GM12878 (cell line): ENCODE data around the gene DNMT1.

Experiments used
- CBFB ChIP-seq: IDR thresholded peaks from 2 replicates; pipeline ENCODE4 v1.6.1; 2016; ENCODE audit warnings: antibody characterized with exemption, low read depth
- MXI1 ChIP-seq: fragments of 150-350 bp; IDR thresholded peaks from 2 replicates; pipeline ENCODE4 v1.6.1; 2011; ENCODE audit warnings: low read depth, mild to moderate bottlenecking, inconsistent platforms, low read length, improper control_type of control experiment
- NRF1 ChIP-seq: conservative IDR thresholded peaks from 2 replicates; pipeline ENCODE4 v1.6.1; 2011; ENCODE audit warnings: mild to moderate bottlenecking, low read depth, low read length, improper control_type of control experiment
- PML ChIP-seq: IDR thresholded peaks from 2 replicates; pipeline ENCODE4 v1.6.1; 2012; ENCODE audit warnings: low read length, inconsistent platforms
- POLR2A ChIP-seq: IDR thresholded peaks from 2 replicates; pipeline ENCODE4 v1.6.1; 2011; ENCODE audit warnings: low read depth, mild to moderate bottlenecking, low read length
- TCF7 ChIP-seq: IDR thresholded peaks from 2 replicates; pipeline ENCODE4 v1.6.1; 2014; ENCODE audit warnings: antibody characterized with exemption, borderline replicate concordance
- YY1 ChIP-seq: IDR thresholded peaks from 2 replicates; pipeline ENCODE4 v1.6.1; 2011; ENCODE audit warnings: low read depth, mild to moderate bottlenecking, low read length
- TF ChIP-seq, protein P1 (sequence below), 3 experiments: IDR thresholded peaks in 2 of 3; conservative IDR thresholded peaks in 1 of 3; 2 replicates each; pipeline ENCODE4 v1.5.1; 2011; ENCODE audit warnings: low read depth in 3 of 3, low read length in 3 of 3, mild to moderate bottlenecking in 3 of 3, control low read depth in 2 of 3, moderate library complexity in 2 of 3, inconsistent platforms in 1 of 3, mixed read lengths in 1 of 3; ENCODE audit not compliant: control insufficient read depth in 2 of 3, insufficient read depth in 1 of 3; ENCODE audit errors: extremely low read depth in 1 of 3
- TF ChIP-seq, protein P2 (sequence below): fragments of 450-650 bp; IDR thresholded peaks from 2 replicates; pipeline ENCODE4 v1.6.1; 2017; ENCODE audit warnings: mild to moderate bottlenecking, low read depth, inconsistent platforms; ENCODE audit not compliant: poor library complexity, severe bottlenecking
- TF ChIP-seq, protein P3 (sequence below): fragments of 450-650 bp; IDR thresholded peaks from 2 replicates; pipeline ENCODE4 v1.6.1; 2017; ENCODE audit warnings: mild to moderate bottlenecking

DNA sequence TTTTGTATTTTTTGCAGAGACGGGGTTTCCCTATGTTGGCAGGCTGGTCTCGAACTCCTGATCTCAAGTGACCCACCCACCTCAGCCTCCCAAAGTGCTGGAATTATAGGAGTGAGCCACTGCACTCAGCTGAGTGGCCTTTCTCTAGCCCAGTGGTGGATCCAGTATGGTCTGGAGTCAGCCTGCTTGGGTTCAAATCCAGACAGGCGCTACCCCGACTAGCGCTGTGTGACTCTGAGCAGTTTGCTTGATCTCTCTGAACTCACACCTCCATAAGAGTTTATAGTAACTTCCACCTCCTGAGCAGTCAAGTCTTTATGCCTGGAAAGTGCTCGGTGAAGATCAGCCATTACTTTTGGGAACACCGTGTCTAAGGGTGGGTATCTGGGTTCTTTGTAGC, 25.9 kb upstream of the DNMT1 start:
- TF ChIP-seq MXI1 (no peak), YY1 (no peak), POLR2A (no peak), CBFB (no peak), PML (no peak), NRF1 (no peak), TCF7 (no peak)
- TF ChIP-seq, protein P1, sequence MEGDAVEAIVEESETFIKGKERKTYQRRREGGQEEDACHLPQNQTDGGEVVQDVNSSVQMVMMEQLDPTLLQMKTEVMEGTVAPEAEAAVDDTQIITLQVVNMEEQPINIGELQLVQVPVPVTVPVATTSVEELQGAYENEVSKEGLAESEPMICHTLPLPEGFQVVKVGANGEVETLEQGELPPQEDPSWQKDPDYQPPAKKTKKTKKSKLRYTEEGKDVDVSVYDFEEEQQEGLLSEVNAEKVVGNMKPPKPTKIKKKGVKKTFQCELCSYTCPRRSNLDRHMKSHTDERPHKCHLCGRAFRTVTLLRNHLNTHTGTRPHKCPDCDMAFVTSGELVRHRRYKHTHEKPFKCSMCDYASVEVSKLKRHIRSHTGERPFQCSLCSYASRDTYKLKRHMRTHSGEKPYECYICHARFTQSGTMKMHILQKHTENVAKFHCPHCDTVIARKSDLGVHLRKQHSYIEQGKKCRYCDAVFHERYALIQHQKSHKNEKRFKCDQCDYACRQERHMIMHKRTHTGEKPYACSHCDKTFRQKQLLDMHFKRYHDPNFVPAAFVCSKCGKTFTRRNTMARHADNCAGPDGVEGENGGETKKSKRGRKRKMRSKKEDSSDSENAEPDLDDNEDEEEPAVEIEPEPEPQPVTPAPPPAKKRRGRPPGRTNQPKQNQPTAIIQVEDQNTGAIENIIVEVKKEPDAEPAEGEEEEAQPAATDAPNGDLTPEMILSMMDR (IDR thresholded peaks at IDR 0.05 in 2 of 3, conservative IDR thresholded peaks at IDR 0.05 in 1 of 3; ENCODE audit: control insufficient read depth in 2 of 3, extremely low read depth in 1 of 3, insufficient read depth in 1 of 3, low read depth in 3 of 3, low read length in 3 of 3), result no peak
- TF ChIP-seq, protein P2, sequence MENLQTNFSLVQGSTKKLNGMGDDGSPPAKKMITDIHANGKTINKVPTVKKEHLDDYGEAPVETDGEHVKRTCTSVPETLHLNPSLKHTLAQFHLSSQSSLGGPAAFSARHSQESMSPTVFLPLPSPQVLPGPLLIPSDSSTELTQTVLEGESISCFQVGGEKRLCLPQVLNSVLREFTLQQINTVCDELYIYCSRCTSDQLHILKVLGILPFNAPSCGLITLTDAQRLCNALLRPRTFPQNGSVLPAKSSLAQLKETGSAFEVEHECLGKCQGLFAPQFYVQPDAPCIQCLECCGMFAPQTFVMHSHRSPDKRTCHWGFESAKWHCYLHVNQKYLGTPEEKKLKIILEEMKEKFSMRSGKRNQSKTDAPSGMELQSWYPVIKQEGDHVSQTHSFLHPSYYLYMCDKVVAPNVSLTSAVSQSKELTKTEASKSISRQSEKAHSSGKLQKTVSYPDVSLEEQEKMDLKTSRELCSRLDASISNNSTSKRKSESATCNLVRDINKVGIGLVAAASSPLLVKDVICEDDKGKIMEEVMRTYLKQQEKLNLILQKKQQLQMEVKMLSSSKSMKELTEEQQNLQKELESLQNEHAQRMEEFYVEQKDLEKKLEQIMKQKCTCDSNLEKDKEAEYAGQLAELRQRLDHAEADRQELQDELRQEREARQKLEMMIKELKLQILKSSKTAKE, result no peak
- TF ChIP-seq, protein P3, sequence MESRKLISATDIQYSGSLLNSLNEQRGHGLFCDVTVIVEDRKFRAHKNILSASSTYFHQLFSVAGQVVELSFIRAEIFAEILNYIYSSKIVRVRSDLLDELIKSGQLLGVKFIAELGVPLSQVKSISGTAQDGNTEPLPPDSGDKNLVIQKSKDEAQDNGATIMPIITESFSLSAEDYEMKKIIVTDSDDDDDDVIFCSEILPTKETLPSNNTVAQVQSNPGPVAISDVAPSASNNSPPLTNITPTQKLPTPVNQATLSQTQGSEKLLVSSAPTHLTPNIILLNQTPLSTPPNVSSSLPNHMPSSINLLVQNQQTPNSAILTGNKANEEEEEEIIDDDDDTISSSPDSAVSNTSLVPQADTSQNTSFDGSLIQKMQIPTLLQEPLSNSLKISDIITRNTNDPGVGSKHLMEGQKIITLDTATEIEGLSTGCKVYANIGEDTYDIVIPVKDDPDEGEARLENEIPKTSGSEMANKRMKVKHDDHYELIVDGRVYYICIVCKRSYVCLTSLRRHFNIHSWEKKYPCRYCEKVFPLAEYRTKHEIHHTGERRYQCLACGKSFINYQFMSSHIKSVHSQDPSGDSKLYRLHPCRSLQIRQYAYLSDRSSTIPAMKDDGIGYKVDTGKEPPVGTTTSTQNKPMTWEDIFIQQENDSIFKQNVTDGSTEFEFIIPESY, result peak; percentile 66; the same call in 1 of the 2 replicates
